Measurements from ENCODE around the gene NPTXR. TPM values are rescaled to one million over a fixed set of nuclear protein-coding genes. Genes with fewer than 3 reads are reported as not detected.

NPTXR gene
- total and polyA plus RNA-seq, 2 of the 4 experiments (the other 2 are of a cell fraction): 0.36 to 2.2 TPM

GRCh38 chr22:38862375-38863329 is 18.8 kb upstream of the NPTXR start:
- Histone ChIP-seq H3K18ac (ENCODE audit: low read depth, low read length) (no peak overlapping the region), H3K9me1 (ENCODE audit: insufficient read depth, low read length) (no peaks in the 10 kb centered on the region), H3K9me3 (ENCODE audit: control insufficient read depth, insufficient read depth, low read length) (no peaks in the 10 kb centered on the region), H3K4me2 (ENCODE audit: low read depth, low read length) (no peak overlapping the region), H3K4ac (ENCODE audit: low read depth, low read length) (no peak overlapping the region), H2AFZ (replicated peaks; ENCODE audit: low read length, poor library complexity) (no peak overlapping the region), H3K14ac (replicated peaks; ENCODE audit: low read depth, low read length) (no peak overlapping the region), H3K36me3 (ENCODE audit: control insufficient read depth, insufficient read depth, low read length) (peaks cover 16% of the 10 kb centered on the region; the same call in 1 of the 2 replicates), H2AK9ac (replicated peaks; ENCODE audit: low read depth, low read length, poor library complexity) (peak overlapping the region; percentile 7), H3K4me1 (ENCODE audit: control insufficient read depth, insufficient read depth, low read length) (no peaks in the 10 kb centered on the region; the same call in 1 of the 2 replicates), H3K23ac (ENCODE audit: low read depth, low read length) (no peak overlapping the region; the same call in 1 of the 2 replicates), H2BK15ac (ENCODE audit: low read depth, low read length) (no peak overlapping the region), H2BK5ac (ENCODE audit: low read depth, low read length, poor library complexity, severe bottlenecking) (no peak overlapping the region), H4K8ac (ENCODE audit: low read depth in 2 of 2, low read length in 2 of 2) (no peak overlapping the region), H2BK120ac (ENCODE audit: low read depth, low read length) (no peak overlapping the region), H3K27me3 (ENCODE audit: control insufficient read depth, insufficient read depth, low read length) (peaks cover 5% of the 10 kb centered on the region), H3K9ac (ENCODE audit: low read depth, low read length) (no peak overlapping the region), H4K20me1 (ENCODE audit: insufficient read depth, low read length) (peaks cover 48% of the 10 kb centered on the region), H4K91ac (ENCODE audit: insufficient read depth, low read depth, low read length) (no peak overlapping the region), H2BK20ac (ENCODE audit: low read depth, low read length) (no peak overlapping the region), H3K27ac (ENCODE audit: insufficient read depth, low read length) (no peak overlapping the region), H4K5ac (ENCODE audit: low read depth, low read length) (no peak overlapping the region), H3K79me1 (ENCODE audit: low read depth in 1 of 2, low read length in 2 of 2) (peaks cover 3 to 31% of the 10 kb centered on the region in 2 experiments), H2AK5ac (ENCODE audit: low read depth, low read length) (no peak overlapping the region), H3K4me3 (ENCODE audit: insufficient read depth, low read depth, low read length) (no peak overlapping the region), H3K56ac (ENCODE audit: extremely low read depth, insufficient read depth, low read length) (no peak overlapping the region)
- ChIA-PET CTCF (interaction anchor here (0.7 to 1.5 kb wide), 3 partner anchors 7 to 140 kb away, joined by 3 to 4 read pairs (median 4); no protein-coding TSS in a partner anchor), POLR2A (ENCODE audit: unreplicated experiment) (no interaction called here)
- TSS peak; percentile 22 for BruUV-seq (replicated peaks)
- no peak for TF ChIP-seq SMC3 (IDR thresholded peaks at IDR 0.05; ENCODE audit: low read depth, low read length)
- no peak for TF ChIP-seq MXI1 (IDR thresholded peaks at IDR 0.05; ENCODE audit: borderline replicate concordance, low read depth, low read length)
- TF ChIP-seq CHD1 (IDR thresholded peaks at IDR 0.05; ENCODE audit: low read depth, low read length): no peak
- TF ChIP-seq RAD21 (IDR thresholded peaks at IDR 0.05; ENCODE audit: low read length): no peak
- TF ChIP-seq MAZ (IDR thresholded peaks at IDR 0.05; ENCODE audit: borderline replicate concordance, low read depth, low read length): no peak
- TF ChIP-seq BHLHE40 (IDR thresholded peaks at IDR 0.05; ENCODE audit: low read depth, low read length): no peak
- TF ChIP-seq NFE2L2 (IDR thresholded peaks at IDR 0.05; ENCODE audit: low read depth, low read length): no peak
- no peak for TF ChIP-seq FOS (IDR thresholded peaks at IDR 0.05; ENCODE audit: low read depth, low read length)
- TF ChIP-seq RCOR1 (IDR thresholded peaks at IDR 0.05; ENCODE audit: insufficient replicate concordance, low read length): no peak
- no peak for TF ChIP-seq POLR2A (IDR thresholded peaks at IDR 0.05; ENCODE audit: low read depth, low read length)
- no peak for TF ChIP-seq USF2 (IDR thresholded peaks at IDR 0.05; ENCODE audit: low read depth, low read length)
- TF ChIP-seq MAFK (IDR thresholded peaks at IDR 0.05; ENCODE audit: low read depth, low read length): no peak
- no peak for TF ChIP-seq RFX5 (IDR thresholded peaks at IDR 0.05; ENCODE audit: low read depth, low read length)
- no peak for DNase-seq
- WGBS, 2 experiments (ENCODE audit: extremely low coverage in 2 of 2, insufficient read length in 1 of 2): 19% methylated on average over 3 of the region's 14 CpGs; no CpG with 5 or more reads in 1 of the 2 experiments
- intact Hi-C loops (cut with micrococcal nuclease) (no loop called here), dilution Hi-C loops (cut with HindIII; ENCODE audit: low sequenced_read_pairs, unreplicated experiment) (no loop called here), in situ Hi-C loops (cut with MboI; ENCODE audit: low sequenced_read_pairs) (loop anchor here (10.0 to 25.0 kb wide), 2 partner anchors 250 to 442 kb away; no protein-coding TSS in a partner anchor)
- ATAC-seq (ENCODE audit: low read depth): no peak

All from IMR-90 (cell line).